Activated CD8-positive, alpha-beta memory T cell treated with anti-CD3 and anti-CD28 coated beads, Interleukin-2, amount 50 U/mL, for 24 hours (primary cell): ENCODE results near the gene NAGK.

Experiments used
- DNase-seq: peaks from one replicate; pipeline ENCODE4 v3.0.0-alpha.2; 2020; ENCODE audit errors: extremely low read depth

The NAGK gene

GRCh38 chr2:71108091-71108490 is 39.6 kb downstream of the NAGK start:
- no peak for DNase-seq

GRCh38 chr2:71113843-71114242 is 45.4 kb downstream of the NAGK start:
- DNase-seq = no peak

GRCh38 chr2:71117063-71117462 is 48.6 kb downstream of the NAGK start:
- DNase-seq = no peak

- no peak for DNase-seq
Measured at GRCh38 chr2:71120195-71120594, 51.7 kb downstream of the NAGK start.

- DNase-seq = no peak
Measured at GRCh38 chr2:71121479-71121878, 53.0 kb downstream of the NAGK start.

GRCh38 chr2:71122387-71123298 is 54.2 kb downstream of the NAGK start:
- DNase-seq = no peak

- DNase-seq = no peak
Measured at GRCh38 chr2:71125506-71126294, 57.3 kb downstream of the NAGK start.

- no peak for DNase-seq
Measured at GRCh38 chr2:71126957-71127356, 58.5 kb downstream of the NAGK start.
